Mesothelial cell of epicardium (in vitro differentiated cells): ENCODE measurements around the gene OSBPL6. TPM values are rescaled to one million over a fixed set of nuclear protein-coding genes. Genes with fewer than 3 reads are reported as not detected.

Experiments used
- DNase-seq, 2 experiments: peaks; one replicate each; pipeline ENCODE4 v3.0.0; 2021; ENCODE audit warnings: low spot score in 2 of 2; ENCODE audit not compliant: unreplicated experiment in 2 of 2
- H3K27ac Mint-ChIP-seq: 2 replicates; pipeline ENCODE4 v1.8.0; 2021; ENCODE audit warnings: mixed read lengths
- H3K27me3 Mint-ChIP-seq: 2 replicates; pipeline ENCODE4 v1.8.0; 2021; ENCODE audit warnings: low read depth, mixed read lengths
- H3K36me3 Mint-ChIP-seq: 2 replicates; pipeline ENCODE4 v1.8.0; 2021; ENCODE audit warnings: mixed read lengths
- H3K4me1 Mint-ChIP-seq: 2 replicates; pipeline ENCODE4 v1.8.0; 2021; ENCODE audit warnings: mixed read lengths
- H3K4me3 Mint-ChIP-seq: 2 replicates; pipeline ENCODE4 v1.8.0; 2021; ENCODE audit warnings: mild to moderate bottlenecking, moderate library complexity, mixed read lengths
- H3K9me3 Mint-ChIP-seq: 2 replicates; pipeline ENCODE4 v1.8.0; 2021; ENCODE audit warnings: mixed read lengths
- CTCF ChIP-seq: fragments of 200-600 bp; sonication (generic); IDR thresholded peaks from one replicate; pipeline ENCODE4 v1.5.0; 2021; ENCODE audit warnings: antibody characterized with exemption; ENCODE audit not compliant: unreplicated experiment
- total RNA-seq: library from RNA; stranded (reverse); gene quantifications from 3 replicates; pipeline ENCODE4 v1.2.1, GENCODE V29; 2021

Gene OSBPL6
- total RNA-seq, 1 donor from 2014 or later, result 2.8 TPM

- H3K27me3 Mint-ChIP-seq, result no peaks in the 10 kb centered on the region
- no peak overlapping the region for H3K4me3 Mint-ChIP-seq
- DNase-seq, result no peak
These were observed 17.1 kb downstream of the OSBPL6 start for GRCh38 chr2:178211460-178211859.

GRCh38 chr2:178211943-178212342, 17.6 kb downstream of the OSBPL6 start:
- no peak for TF ChIP-seq CTCF
- H3K36me3 Mint-ChIP-seq, result no peaks in the 10 kb centered on the region
- no peak for DNase-seq
- H3K4me1 Mint-ChIP-seq, result no peaks in the 10 kb centered on the region
- H3K27me3 Mint-ChIP-seq, result no peaks in the 10 kb centered on the region
- H3K4me3 Mint-ChIP-seq, result no peak overlapping the region
- no peaks in the 10 kb centered on the region for H3K9me3 Mint-ChIP-seq
- no peak overlapping the region for H3K27ac Mint-ChIP-seq

More at GRCh38 chr2:178211460-178211859, 17.1 kb downstream of the OSBPL6 start:
- Mint-ChIP-seq H3K27ac (no peak overlapping the region), H3K36me3 (no peaks in the 10 kb centered on the region), H3K9me3 (no peaks in the 10 kb centered on the region), H3K4me1 (no peaks in the 10 kb centered on the region)
- TF ChIP-seq CTCF, result no peak

DNA sequence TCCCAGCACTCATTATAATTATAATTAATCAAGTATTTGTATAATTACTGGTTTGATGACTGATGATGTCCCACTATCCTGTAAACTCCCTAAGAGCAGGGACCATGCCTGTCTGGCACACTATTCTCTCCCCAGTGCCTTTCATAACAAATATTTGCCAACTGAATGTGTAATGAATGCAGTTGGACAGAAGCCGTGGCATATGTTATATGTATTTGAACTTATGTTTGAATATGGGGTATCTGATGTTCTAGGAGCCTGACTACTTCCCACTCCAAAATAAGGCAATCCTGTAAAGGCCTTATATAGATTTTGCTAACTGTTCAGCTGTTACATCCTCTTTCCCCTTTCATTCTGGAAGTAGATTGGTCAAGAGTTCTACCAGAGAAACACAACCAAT, 19.7 kb downstream of the OSBPL6 start:
- Mint-ChIP-seq H3K27ac (no peak overlapping the region), H3K27me3 (no peaks in the 10 kb centered on the region), H3K4me1 (no peaks in the 10 kb centered on the region), H3K4me3 (no peak overlapping the region), H3K36me3 (no peaks in the 10 kb centered on the region), H3K9me3 (peaks cover 3% of the 10 kb centered on the region)
- no peak for TF ChIP-seq CTCF
- no peak for DNase-seq

GRCh38 chr2:178219247-178219646, 24.9 kb downstream of the OSBPL6 start:
- no peaks in the 10 kb centered on the region for H3K36me3 Mint-ChIP-seq
- no peak for TF ChIP-seq CTCF
- no peak for DNase-seq
- no peak overlapping the region for H3K27ac Mint-ChIP-seq
- peaks cover 3% of the 10 kb centered on the region for H3K9me3 Mint-ChIP-seq
- H3K27me3 Mint-ChIP-seq, result no peaks in the 10 kb centered on the region
- no peak overlapping the region for H3K4me3 Mint-ChIP-seq
- no peaks in the 10 kb centered on the region for H3K4me1 Mint-ChIP-seq

DNA sequence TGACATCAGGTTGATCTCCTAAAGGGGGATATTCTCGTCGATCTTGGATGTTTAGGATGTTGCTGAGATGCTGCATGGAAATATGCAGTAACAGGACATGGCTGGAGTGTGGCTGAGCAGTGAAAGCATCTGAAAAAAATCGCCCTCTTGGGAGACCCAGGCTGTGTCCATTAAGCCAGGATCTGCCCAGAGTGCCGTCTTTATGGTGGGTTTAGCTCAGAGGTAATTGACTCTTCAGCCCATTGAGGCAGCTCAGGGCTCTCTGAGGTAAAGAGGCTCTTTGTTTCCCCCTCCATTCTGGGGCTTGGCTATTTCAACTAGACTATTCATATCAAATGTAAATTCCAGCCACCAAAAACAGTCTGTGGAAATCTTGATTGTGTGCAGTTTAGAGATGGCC, 26.5 kb downstream of the OSBPL6 start:
- H3K27ac Mint-ChIP-seq, result no peak overlapping the region
- no peak for DNase-seq
- H3K9me3 Mint-ChIP-seq, result peaks cover 3% of the 10 kb centered on the region
- no peaks in the 10 kb centered on the region for H3K36me3 Mint-ChIP-seq
- no peak overlapping the region for H3K4me3 Mint-ChIP-seq
- no peaks in the 10 kb centered on the region for H3K4me1 Mint-ChIP-seq
- H3K27me3 Mint-ChIP-seq, result no peaks in the 10 kb centered on the region
- no peak for TF ChIP-seq CTCF

GRCh38 chr2:178221556-178221955, 27.2 kb downstream of the OSBPL6 start:
- DNase-seq, result no peak
- TF ChIP-seq CTCF, result no peak
- H3K9me3 Mint-ChIP-seq, result peaks cover 3% of the 10 kb centered on the region
- no peaks in the 10 kb centered on the region for H3K36me3 Mint-ChIP-seq
- no peaks in the 10 kb centered on the region for H3K4me1 Mint-ChIP-seq
- H3K27me3 Mint-ChIP-seq, result no peaks in the 10 kb centered on the region
- H3K27ac Mint-ChIP-seq, result no peak overlapping the region
- no peak overlapping the region for H3K4me3 Mint-ChIP-seq
